ENCODE measurements around the gene EIF4EBP2. TPM values are rescaled to one million over a fixed set of nuclear protein-coding genes. Genes with fewer than 3 reads are reported as not detected.

The EIF4EBP2 gene, protein sequence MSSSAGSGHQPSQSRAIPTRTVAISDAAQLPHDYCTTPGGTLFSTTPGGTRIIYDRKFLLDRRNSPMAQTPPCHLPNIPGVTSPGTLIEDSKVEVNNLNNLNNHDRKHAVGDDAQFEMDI
- 131 TPM for polyA plus RNA-seq (2013, experiment 1 of 4)
- 134 TPM for polyA plus RNA-seq (2013, experiment 2 of 4)
- polyA plus RNA-seq (2013, experiment 3 of 4): 91.1 TPM
- polyA plus RNA-seq (2013, experiment 4 of 4): 101 TPM

DNA sequence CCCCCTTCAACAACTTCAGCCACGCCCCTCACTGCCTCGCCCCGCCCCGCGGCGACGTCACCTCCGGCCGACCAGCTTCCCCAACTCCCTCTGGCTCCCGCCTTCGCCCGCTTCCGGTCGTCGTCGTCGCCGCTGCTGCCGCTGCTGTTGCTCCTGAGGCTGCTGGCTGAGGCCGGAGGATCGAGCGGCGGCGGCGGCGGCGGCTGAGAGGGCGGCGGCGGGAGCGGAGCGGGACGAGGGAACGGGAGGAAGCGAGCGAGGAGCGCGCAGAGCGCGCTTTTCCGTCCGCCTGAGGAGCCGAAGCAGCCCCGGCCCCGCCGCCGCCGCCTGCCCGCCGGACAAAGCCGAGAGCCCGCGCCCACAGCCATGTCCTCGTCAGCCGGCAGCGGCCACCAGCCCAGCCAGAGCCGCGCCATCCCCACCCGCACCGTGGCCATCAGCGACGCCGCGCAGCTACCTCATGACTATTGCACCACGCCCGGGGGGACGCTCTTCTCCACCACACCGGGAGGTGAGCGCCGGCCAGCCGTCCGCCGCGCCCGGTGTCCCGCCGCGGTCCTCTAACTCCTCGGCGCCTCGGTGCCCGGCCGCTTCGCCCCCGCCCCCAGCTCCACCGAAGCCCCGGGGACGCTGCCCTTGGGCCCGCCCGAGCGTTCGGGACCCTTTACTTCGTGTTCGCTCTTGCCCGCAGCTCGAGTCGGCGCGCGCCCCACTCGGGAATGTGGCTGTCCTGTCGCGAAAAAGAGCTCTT, at the start of gene EIF4EBP2:
TSS of gene EIF4EBP2 (plus strand) at position 110 of the 751 bp plus-strand sequence. CDS start at position 367, 257 bp downstream.
- H3K27me3 ChIP-seq (ENCODE audit: control insufficient read depth, insufficient read depth, low read length, poor library complexity, severe bottlenecking): no peaks in the 10 kb centered on the region
- H3K9me3 ChIP-seq (ENCODE audit: control insufficient read depth, low read length): no peaks in the 10 kb centered on the region
- peaks cover 8% of the 10 kb centered on the region for H3K36me3 ChIP-seq (ENCODE audit: control insufficient read depth, insufficient read depth, low read length)
- WGBS, 2 experiments: 0% methylated on average over 103 of the region's 103 CpGs
- no peak within 1 kb of the TSS for H3K27ac ChIP-seq (ENCODE audit: insufficient read depth, low read depth, low read length, poor library complexity, severe bottlenecking)
- H3K4me1 ChIP-seq (ENCODE audit: control insufficient read depth, insufficient read depth, low read length): no peaks in the 10 kb centered on the region
- peak within 1 kb of the TSS; percentile 92 for H3K4me3 ChIP-seq (ENCODE audit: insufficient read depth, low read depth, low read length)

DNA sequence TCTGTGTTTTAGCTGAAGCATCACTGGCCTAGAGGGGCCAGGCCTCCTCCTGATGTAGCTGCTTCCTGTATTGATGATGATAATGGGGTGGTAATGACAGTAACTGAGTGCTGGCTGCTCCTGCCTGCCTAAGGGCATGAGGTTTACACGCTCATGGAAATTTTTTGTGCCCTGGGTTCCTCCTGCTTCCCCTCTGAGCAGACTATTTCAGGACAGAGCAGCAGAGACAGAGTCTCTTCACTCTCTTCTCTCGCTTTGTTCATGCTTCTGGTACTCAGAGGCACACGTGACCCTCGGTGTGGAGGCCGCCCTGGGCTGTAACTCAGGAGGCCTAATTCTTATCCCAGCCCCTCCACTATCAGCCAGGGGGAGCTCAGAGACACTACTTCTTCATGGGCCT, 49.4 kb upstream of the EIF4EBP2 start:
- WGBS, 2 experiments: 87 to 89% methylated on average over 5 of the region's 5 CpGs
- H3K36me3 ChIP-seq (ENCODE audit: control insufficient read depth, insufficient read depth, low read length): no peaks in the 10 kb centered on the region
- H3K4me1 ChIP-seq (ENCODE audit: control insufficient read depth, insufficient read depth, low read length): peaks cover 16% of the 10 kb centered on the region
- no peak overlapping the region for H3K27ac ChIP-seq (ENCODE audit: insufficient read depth, low read depth, low read length, poor library complexity, severe bottlenecking)
- H3K27me3 ChIP-seq (ENCODE audit: control insufficient read depth, insufficient read depth, low read length, poor library complexity, severe bottlenecking): no peaks in the 10 kb centered on the region
- H3K9me3 ChIP-seq (ENCODE audit: control insufficient read depth, low read length): no peaks in the 10 kb centered on the region
- H3K4me3 ChIP-seq (ENCODE audit: insufficient read depth, low read depth, low read length): no peak overlapping the region

DNA sequence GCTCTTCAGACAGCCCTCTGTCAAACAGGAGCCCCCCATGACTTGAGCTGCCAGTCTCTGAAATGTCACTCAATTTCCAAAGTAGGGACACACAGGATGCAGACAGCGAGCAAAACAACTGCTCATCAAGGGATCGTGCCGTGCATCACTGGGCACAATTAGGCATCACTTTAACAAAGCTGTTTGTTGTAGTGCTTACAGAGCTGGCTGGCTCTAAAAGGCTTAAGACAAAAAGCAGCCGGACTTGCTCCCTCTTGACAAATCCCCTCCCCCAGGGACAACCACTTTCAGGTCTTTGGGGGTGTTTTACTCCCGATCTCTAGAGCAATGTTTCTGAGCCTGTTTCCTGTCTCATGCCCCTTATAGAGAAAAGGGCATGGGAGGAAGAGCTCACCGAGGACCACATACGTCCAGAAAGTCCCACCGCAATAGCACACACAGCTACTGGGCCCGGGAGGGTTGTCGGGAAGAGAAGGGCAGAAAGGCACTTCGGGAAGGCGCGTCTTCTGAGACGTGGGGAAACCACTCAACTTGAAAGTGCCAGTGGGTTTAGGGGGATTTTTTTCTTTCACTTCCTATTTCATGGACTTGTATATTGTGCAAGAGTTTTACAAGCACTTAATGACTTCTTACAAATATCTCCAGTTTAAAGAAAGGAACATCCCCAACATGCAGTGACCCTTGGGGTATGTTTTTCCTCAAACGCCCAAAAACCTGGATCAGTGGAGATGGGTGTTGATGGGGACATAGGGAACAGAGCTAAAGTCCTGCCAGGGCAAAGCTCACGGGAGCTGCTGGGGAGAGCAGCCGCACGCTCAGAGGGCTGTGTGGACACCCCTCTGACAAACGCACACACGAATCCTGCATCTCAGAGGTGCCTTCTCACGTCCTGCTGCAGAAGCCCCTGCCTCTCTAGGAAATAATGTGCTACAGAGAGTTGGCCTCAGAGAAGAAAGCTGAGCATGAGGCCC, 48.6 kb upstream of the EIF4EBP2 start:
- H3K4me3 ChIP-seq (ENCODE audit: insufficient read depth, low read depth, low read length): no peak overlapping the region
- no peaks in the 10 kb centered on the region for H3K9me3 ChIP-seq (ENCODE audit: control insufficient read depth, low read length)
- WGBS, 2 experiments: 83% methylated on average over 21 of the region's 21 CpGs
- H3K27me3 ChIP-seq (ENCODE audit: control insufficient read depth, insufficient read depth, low read length, poor library complexity, severe bottlenecking): no peaks in the 10 kb centered on the region
- peaks cover 16% of the 10 kb centered on the region for H3K4me1 ChIP-seq (ENCODE audit: control insufficient read depth, insufficient read depth, low read length)
- H3K27ac ChIP-seq (ENCODE audit: insufficient read depth, low read depth, low read length, poor library complexity, severe bottlenecking): no peak overlapping the region
- H3K36me3 ChIP-seq (ENCODE audit: control insufficient read depth, insufficient read depth, low read length): no peaks in the 10 kb centered on the region

DNA sequence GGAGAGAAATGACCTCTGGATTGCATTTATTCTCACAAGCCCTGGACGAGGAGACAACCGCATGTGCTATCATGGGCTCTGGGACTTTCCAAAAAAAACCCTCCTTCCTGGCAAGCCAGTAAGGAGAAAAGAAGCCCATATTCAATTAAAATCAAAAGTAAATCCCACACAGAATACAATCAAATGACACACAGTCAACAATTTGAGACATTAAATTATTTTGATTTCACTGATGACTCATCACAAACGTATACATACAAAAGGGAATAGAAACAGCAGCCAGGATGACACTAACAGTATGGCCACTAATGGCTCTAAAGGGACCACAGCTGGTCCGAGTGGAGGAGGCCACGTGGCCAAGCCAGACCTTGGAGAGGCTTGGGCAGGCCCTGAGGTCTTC, 46.4 kb upstream of the EIF4EBP2 start:
- 92 to 95% methylated on average over 5 of the region's 5 CpGs for WGBS, 2 experiments
- Histone ChIP-seq H3K27ac (ENCODE audit: insufficient read depth, low read depth, low read length, poor library complexity, severe bottlenecking) (no peak overlapping the region), H3K36me3 (ENCODE audit: control insufficient read depth, insufficient read depth, low read length) (no peaks in the 10 kb centered on the region), H3K4me3 (ENCODE audit: insufficient read depth, low read depth, low read length) (no peak overlapping the region), H3K27me3 (ENCODE audit: control insufficient read depth, insufficient read depth, low read length, poor library complexity, severe bottlenecking) (no peaks in the 10 kb centered on the region), H3K4me1 (ENCODE audit: control insufficient read depth, insufficient read depth, low read length) (peaks cover 16% of the 10 kb centered on the region), H3K9me3 (ENCODE audit: control insufficient read depth, low read length) (no peaks in the 10 kb centered on the region)

DNA sequence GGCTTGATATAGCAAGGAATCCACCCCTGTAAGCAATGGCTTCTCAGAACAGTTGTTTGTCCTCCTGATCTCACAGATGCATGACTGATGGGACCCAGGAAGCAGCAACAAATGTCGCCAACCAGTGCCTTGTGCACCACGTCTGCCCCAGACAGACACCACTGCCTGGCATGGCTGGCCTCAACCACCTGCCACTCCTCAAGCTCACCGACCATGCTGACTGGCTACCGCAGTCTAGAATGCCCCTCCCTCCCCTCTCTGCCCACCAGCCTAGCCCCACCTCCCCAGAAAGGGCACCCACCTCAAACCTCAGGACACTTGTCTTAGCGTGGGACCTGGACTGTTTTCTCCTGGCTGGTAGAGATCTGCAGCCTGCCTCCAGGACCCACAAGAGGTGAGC, 45.5 kb upstream of the EIF4EBP2 start:
- Histone ChIP-seq H3K4me3 (ENCODE audit: insufficient read depth, low read depth, low read length) (no peak overlapping the region), H3K27ac (ENCODE audit: insufficient read depth, low read depth, low read length, poor library complexity, severe bottlenecking) (no peak overlapping the region), H3K9me3 (ENCODE audit: control insufficient read depth, low read length) (no peaks in the 10 kb centered on the region), H3K4me1 (ENCODE audit: control insufficient read depth, insufficient read depth, low read length) (peaks cover 16% of the 10 kb centered on the region), H3K36me3 (ENCODE audit: control insufficient read depth, insufficient read depth, low read length) (no peaks in the 10 kb centered on the region), H3K27me3 (ENCODE audit: control insufficient read depth, insufficient read depth, low read length, poor library complexity, severe bottlenecking) (no peaks in the 10 kb centered on the region)
- 79 to 82% methylated on average over 5 of the region's 5 CpGs for WGBS, 2 experiments

DNA sequence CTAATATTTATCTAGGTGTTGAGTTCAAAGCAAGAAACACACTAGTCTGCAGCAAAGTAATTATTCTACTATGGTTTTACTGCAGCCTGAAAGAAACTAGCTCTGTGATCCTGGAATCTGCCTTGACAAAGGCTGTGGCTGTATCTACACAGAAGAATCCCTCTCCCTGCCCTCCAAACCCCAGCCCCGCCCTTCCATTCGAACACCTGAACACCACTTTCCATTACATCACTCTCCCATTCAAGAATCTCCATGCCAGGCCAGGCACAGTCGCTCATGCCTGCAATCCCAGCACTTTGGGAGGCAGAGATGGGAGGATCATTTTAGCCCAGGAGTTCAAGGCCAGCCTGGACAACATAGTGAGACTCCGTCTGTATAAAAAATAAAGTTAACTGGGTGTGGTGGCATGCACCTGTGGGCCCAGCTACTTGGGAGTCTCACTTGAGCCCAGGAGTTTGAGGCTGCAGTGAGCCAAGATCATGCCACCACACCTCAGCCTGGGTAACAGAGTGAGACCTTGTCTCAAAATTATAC, 44.9 kb upstream of the EIF4EBP2 start:
- no peaks in the 10 kb centered on the region for H3K27me3 ChIP-seq (ENCODE audit: control insufficient read depth, insufficient read depth, low read length, poor library complexity, severe bottlenecking)
- WGBS, 2 experiments: 92 to 93% methylated on average over 4 of the region's 4 CpGs
- no peak overlapping the region for H3K27ac ChIP-seq (ENCODE audit: insufficient read depth, low read depth, low read length, poor library complexity, severe bottlenecking)
- H3K4me3 ChIP-seq (ENCODE audit: insufficient read depth, low read depth, low read length): no peak overlapping the region
- H3K4me1 ChIP-seq (ENCODE audit: control insufficient read depth, insufficient read depth, low read length): peaks cover 22% of the 10 kb centered on the region
- H3K36me3 ChIP-seq (ENCODE audit: control insufficient read depth, insufficient read depth, low read length): no peaks in the 10 kb centered on the region
- H3K9me3 ChIP-seq (ENCODE audit: control insufficient read depth, low read length): no peaks in the 10 kb centered on the region

DNA sequence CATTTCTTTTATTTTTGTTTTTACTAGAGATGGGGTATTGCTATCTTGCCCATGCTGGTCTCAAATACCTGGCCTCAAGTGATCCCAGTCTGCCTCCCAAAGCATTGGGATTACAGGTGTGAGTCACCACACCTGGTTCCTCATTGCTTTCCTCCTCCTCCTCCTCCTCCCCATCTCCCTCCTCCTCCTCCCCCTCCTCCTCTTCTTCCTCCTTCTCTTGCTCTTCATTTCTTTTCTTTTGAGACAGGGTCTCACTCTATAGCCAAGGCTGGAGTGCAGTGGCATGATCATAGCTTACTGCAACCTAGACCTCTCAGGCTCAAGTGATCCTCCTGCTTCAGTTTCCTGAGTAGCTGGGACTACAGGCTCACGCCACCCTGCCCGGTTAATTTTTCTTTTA, 43.7 kb upstream of the EIF4EBP2 start:
- Histone ChIP-seq H3K9me3 (ENCODE audit: control insufficient read depth, low read length) (no peaks in the 10 kb centered on the region), H3K36me3 (ENCODE audit: control insufficient read depth, insufficient read depth, low read length) (no peaks in the 10 kb centered on the region), H3K4me3 (ENCODE audit: insufficient read depth, low read depth, low read length) (no peak overlapping the region), H3K27me3 (ENCODE audit: control insufficient read depth, insufficient read depth, low read length, poor library complexity, severe bottlenecking) (no peaks in the 10 kb centered on the region), H3K27ac (ENCODE audit: insufficient read depth, low read depth, low read length, poor library complexity, severe bottlenecking) (no peak overlapping the region), H3K4me1 (ENCODE audit: control insufficient read depth, insufficient read depth, low read length) (peaks cover 17% of the 10 kb centered on the region)
- WGBS, 2 experiments: 93 to 100% methylated on average over 2 of the region's 2 CpGs

DNA sequence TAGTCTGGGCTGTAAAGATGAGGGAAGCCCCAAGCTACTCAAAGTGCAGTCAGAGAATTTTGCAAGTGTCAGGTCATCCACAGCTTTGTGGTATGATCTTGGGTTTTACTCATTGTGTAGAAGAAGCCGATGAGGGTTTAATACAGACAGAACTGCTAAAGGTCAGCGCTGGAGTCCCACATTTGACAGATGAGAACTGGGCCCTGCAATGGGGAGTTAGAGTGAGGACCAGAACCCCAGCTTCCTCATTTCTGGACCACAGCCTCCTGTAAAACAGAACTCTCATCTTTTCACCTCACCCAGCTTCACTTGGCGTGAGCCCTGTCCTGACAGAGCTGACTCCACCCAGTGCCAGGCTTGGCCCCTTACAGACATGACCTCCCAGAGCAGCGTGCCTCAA, 41.6 kb upstream of the EIF4EBP2 start:
- WGBS, 2 experiments: 94 to 98% methylated on average over 4 of the region's 4 CpGs
- H3K27me3 ChIP-seq (ENCODE audit: control insufficient read depth, insufficient read depth, low read length, poor library complexity, severe bottlenecking): no peaks in the 10 kb centered on the region
- no peaks in the 10 kb centered on the region for H3K9me3 ChIP-seq (ENCODE audit: control insufficient read depth, low read length)
- no peak overlapping the region for H3K27ac ChIP-seq (ENCODE audit: insufficient read depth, low read depth, low read length, poor library complexity, severe bottlenecking)
- no peaks in the 10 kb centered on the region for H3K36me3 ChIP-seq (ENCODE audit: control insufficient read depth, insufficient read depth, low read length)
- H3K4me3 ChIP-seq (ENCODE audit: insufficient read depth, low read depth, low read length): no peak overlapping the region
- peaks cover 8% of the 10 kb centered on the region for H3K4me1 ChIP-seq (ENCODE audit: control insufficient read depth, insufficient read depth, low read length)

DNA sequence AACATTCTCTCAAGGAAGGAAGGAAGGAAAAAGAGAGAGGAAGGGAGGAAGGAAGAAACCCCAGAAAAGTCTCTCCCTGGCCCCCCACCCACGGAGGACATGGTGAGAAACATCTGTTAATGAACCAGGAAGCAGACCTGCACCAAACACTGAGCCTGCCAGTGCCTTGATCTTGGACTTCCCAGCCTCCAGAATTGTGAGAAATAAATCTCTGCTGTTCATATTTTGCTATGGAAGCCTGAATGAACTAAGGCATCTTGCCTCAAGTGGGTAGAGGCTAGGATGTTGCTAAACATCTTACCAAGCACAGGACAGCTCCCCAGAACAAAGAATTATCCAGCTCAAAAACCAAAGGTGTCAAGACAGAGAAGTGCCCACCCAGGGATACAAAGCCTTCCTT, 40.7 kb upstream of the EIF4EBP2 start:
- no peak overlapping the region for H3K27ac ChIP-seq (ENCODE audit: insufficient read depth, low read depth, low read length, poor library complexity, severe bottlenecking)
- no peaks in the 10 kb centered on the region for H3K27me3 ChIP-seq (ENCODE audit: control insufficient read depth, insufficient read depth, low read length, poor library complexity, severe bottlenecking)
- no peak overlapping the region for H3K4me3 ChIP-seq (ENCODE audit: insufficient read depth, low read depth, low read length)
- H3K36me3 ChIP-seq (ENCODE audit: control insufficient read depth, insufficient read depth, low read length): no peaks in the 10 kb centered on the region
- 85 to 88% methylated on average over 1 of the region's 1 CpG for WGBS, 2 experiments
- no peaks in the 10 kb centered on the region for H3K9me3 ChIP-seq (ENCODE audit: control insufficient read depth, low read length)
- peaks cover 8% of the 10 kb centered on the region for H3K4me1 ChIP-seq (ENCODE audit: control insufficient read depth, insufficient read depth, low read length)
